GM23338 (cell line): Measurements from ENCODE around the gene STX8.

ENCODE experiments used
- ZNF114 ChIP-seq: fragments of 250-450 bp; sonication (Bioruptor Pico); IDR thresholded peaks from 2 replicates; pipeline ENCODE4 v1.5.0; 2020; ENCODE audit warnings: mild to moderate bottlenecking, moderate library complexity
- TF ChIP-seq, protein P1 (sequence below), 2 experiments: fragments of 200-600 bp in 1 of 2; sonication (generic) in 1 of 2; conservative IDR thresholded peaks; 2 replicates each; pipeline versions ENCODE4 v1.5.1 to v1.6.1; 2016 to 2017; ENCODE audit warnings: antibody characterized with exemption in 2 of 2, low read depth in 2 of 2, mild to moderate bottlenecking in 2 of 2, moderate library complexity in 1 of 2

DNA sequence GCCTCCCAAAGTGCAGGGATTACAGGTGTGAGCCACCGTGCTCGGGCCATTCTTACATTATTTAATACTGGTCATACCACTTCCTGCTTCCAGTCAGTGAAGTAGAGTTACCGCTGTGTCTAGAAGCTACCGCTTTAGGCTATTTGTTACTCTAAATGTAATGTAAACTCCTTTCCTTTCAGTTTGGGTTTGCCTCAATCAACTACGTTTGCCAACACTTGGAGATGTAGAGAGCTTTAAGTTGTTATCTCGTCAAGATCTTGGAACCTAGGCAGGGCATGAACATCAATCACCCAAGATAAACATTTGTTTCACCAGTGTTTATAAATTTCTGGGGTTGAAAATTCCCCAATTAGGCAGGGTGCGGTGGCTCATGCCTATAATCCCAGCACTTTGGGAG, 275.9 kb downstream of the STX8 start:
- no peak for TF ChIP-seq ZNF114
- TF ChIP-seq, protein P1, sequence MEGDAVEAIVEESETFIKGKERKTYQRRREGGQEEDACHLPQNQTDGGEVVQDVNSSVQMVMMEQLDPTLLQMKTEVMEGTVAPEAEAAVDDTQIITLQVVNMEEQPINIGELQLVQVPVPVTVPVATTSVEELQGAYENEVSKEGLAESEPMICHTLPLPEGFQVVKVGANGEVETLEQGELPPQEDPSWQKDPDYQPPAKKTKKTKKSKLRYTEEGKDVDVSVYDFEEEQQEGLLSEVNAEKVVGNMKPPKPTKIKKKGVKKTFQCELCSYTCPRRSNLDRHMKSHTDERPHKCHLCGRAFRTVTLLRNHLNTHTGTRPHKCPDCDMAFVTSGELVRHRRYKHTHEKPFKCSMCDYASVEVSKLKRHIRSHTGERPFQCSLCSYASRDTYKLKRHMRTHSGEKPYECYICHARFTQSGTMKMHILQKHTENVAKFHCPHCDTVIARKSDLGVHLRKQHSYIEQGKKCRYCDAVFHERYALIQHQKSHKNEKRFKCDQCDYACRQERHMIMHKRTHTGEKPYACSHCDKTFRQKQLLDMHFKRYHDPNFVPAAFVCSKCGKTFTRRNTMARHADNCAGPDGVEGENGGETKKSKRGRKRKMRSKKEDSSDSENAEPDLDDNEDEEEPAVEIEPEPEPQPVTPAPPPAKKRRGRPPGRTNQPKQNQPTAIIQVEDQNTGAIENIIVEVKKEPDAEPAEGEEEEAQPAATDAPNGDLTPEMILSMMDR (conservative IDR thresholded peaks at IDR 0.05; ENCODE audit: low read depth in 2 of 2), result no peak
